HG03354 (cell line): ENCODE measurements around the gene DCUN1D2.
"Not testable (repeated sequence)": the region's sequence is repeated elsewhere in the genome, so short reads cannot be mapped to it uniquely, and the experiment has no call there.

Experiments used
- ATAC-seq: cut with Tn5 transposase; IDR thresholded peaks from one replicate; pipeline ENCODE4 v1.9.1; 2021; ENCODE audit warnings: mild to moderate bottlenecking; ENCODE audit not compliant: unreplicated experiment, poor library complexity, severe bottlenecking

Gene DCUN1D2

DNA sequence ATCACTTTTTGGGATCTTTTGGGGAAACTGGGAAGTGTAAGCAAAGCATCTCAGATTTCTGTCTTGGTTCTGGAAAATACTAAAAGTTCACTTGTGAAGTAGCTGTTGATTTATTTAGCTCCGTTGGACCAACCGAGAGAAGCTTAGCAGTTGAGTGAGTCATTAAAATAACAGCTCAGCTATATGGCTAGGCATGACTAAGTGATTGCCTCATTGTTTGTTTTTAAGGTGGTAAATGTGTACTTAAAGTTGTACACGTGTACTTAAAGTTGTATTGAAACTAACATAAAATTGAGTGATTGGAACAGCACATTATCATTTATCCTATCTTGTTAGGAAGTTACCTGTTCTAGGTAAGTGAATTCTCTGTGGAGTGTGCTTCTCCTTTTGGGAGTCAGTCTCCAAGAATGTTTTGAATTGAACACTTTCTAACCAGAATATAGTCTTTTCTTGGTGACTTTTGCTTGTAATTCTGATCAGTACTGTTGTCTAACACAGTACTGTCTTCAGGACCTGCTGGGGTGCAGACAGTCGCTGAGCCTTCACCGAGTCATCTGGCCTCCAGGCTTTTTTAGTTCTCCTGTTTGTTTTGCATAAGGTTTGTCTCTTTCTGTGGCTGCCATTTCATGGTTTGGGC is 2.9 kb upstream of the DCUN1D2 start:
- ATAC-seq: no peak

- ATAC-seq: no peak
Measured at GRCh38 chr13:113491982-113492381, 1.5 kb upstream of the DCUN1D2 start.

- no peak for ATAC-seq
Measured at GRCh38 chr13:113491418-113491883, 940 bp upstream of the DCUN1D2 start.

DNA sequence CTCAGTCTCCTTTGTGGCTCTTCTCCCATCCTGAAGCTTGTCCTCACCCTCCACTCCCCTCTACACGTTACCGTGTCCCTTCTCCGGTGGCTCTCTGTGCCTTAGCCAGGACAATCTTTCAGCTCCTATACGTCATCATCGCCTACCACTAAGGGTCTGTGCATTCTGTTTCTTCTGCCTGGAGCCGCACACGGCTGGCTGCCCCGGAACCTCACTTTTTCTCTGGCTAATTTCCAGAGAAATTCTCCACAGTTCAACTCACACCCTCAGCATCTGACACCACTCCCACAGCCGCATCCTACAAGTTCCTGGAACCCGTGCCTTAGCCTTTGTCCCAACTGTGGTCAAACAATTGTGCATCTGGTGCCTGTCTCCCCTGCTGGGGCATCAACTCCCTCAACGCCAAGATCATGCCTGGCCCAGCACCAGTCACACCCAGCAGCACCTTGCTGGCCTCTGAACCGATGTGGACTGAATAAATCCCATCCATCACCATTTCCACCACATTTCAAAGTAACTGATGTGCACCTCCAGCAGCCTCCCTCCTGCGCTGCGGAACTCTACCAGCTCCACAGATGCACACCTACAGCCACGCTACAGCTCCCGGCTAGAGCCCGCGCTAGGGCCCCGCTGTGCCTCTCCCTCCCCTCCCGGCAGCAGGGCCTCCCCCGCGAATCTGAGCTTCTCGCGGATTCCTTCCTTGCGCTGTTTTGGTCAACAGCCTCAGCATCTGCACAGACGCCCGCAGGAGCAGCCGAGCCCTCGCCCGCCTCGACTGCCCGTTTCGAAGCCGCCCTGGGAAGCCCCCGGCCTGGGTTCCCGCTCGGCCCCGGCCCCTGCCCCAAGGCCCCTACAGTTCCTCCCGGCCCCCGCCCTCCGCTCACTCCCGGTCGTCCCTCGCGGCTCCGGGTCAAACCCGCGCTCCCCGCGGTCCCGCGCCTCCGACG is 689 bp downstream of the DCUN1D2 start:
- ATAC-seq: peak; percentile 26

- no peak for ATAC-seq
Measured at GRCh38 chr13:113489171-113489548, 1.4 kb downstream of the DCUN1D2 start.

DNA sequence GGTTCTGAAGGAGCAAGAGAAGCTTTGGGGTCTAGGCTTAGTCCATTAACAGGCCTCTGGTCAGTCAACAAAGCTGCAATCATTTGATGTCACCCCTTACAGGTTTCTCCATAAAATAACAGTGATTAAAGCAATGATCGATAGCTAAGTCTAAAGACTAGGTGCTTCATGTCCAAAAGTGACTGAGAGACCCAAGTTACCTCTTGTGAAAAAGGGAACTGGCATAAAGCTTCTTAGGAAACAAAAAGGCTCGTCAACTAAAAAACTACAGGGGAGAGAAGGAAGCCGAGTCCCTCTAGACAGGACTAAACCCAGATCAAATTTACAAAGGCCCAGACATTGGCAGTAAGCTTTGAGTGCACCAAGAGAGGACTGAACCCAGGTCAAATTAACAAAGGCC is 2.2 kb downstream of the DCUN1D2 start:
- no peak for ATAC-seq

DNA sequence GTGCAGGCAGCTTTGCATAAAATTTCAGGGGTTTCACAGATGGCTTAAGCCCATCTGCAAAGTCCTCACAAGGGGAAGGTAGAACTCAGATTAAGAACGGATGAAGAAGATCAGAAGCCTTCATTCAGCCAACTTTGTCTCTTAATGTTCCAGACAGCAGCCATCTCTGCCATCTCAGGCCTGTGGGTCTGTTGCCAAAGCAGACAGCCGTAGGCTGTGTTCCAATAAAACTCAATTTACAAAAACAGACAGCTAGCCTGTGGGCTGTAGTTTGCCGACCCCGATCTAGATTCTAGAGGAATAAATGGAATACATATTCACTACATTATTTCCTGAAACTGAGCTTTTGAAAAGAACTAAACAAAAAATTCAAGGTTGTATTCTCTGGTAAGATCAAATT is 3.8 kb downstream of the DCUN1D2 start:
- ATAC-seq: no peak

DNA sequence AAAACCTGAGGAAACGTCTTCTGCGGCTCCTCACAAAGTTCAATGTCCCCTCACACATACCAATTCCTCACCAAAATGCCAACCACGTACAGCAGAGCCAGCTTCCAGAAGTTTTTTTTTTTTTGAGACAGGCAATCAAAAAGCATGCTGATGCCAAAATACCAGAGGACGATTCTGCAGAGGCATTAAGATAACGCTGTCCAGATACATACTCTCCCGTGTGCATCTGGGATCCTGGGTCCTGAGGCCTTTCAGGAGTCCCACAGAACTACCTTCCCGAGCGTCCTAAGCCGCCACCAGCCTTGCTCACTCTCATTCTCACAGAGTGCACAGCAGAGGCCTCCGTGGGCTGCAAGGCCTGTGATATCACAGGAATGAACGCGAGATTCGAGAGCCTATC is 5.0 kb downstream of the DCUN1D2 start:
- ATAC-seq: no peak

GRCh38 chr13:113483504-113484293 is 6.8 kb downstream of the DCUN1D2 start:
- ATAC-seq: no peak

DNA sequence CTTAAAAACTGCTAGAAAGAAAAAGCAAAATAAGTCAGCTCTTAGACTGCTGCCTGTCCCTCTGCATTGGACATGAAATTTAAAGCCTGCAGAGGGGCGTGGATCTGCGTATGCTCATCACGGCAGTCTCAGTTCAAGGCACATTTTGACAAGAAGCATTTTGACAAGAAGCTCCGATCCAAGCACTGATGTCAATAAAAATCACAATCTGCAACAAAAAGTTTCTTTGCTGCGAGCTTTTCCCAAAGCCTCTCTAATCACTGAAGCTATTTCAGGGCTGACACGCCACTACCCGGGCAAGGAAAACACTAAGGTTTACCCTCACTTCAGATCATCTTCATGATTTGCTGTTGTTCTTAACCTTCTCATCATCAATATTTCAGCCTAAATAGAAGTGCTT is 7.4 kb downstream of the DCUN1D2 start:
- no peak for ATAC-seq

DNA sequence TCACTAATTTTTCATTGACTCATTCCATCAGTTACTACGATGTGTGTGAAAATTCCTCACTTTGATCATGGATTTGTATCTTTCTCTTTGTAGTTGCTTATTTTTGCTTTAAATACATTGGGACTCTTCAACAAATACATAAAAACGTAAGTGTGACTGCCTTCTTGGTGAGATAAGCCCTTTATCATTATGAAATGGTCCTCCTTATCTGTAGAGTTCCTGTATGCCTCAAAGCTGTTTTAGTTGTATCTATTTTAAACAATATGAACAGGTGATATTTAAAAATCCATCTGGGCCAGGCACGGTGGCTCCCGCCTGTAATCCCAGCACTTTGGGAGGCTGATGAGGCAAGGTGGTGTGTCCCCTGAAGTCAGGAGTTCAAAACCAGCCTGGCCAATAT is 11.3 kb downstream of the DCUN1D2 start:
- ATAC-seq: no peak

- ATAC-seq: no peak
Measured at GRCh38 chr13:113477724-113478123, 12.8 kb downstream of the DCUN1D2 start.

DNA sequence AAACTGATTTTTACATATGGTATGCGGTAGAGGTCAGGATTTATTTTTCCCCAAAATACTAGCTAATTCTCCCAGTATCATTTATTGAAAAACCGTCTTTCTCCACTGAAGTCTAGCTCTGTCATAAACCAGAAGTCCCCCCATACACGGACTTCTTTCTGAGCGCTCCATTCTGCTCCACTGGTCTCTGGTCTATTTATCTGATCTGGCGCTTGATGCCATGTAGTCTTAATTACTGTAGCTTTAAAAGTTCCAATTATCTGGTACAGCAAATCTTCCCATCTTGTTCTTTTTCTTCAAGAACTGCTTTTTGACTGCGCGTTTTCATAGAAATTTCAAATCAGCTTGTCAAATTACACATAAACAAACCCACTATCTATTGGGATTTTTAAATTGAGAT is 13.7 kb downstream of the DCUN1D2 start:
- ATAC-seq: no peak

GRCh38 chr13:113475911-113476310 is 14.6 kb downstream of the DCUN1D2 start:
- no peak for ATAC-seq

GRCh38 chr13:113475280-113475679 is 15.2 kb downstream of the DCUN1D2 start:
- ATAC-seq: no peak

DNA sequence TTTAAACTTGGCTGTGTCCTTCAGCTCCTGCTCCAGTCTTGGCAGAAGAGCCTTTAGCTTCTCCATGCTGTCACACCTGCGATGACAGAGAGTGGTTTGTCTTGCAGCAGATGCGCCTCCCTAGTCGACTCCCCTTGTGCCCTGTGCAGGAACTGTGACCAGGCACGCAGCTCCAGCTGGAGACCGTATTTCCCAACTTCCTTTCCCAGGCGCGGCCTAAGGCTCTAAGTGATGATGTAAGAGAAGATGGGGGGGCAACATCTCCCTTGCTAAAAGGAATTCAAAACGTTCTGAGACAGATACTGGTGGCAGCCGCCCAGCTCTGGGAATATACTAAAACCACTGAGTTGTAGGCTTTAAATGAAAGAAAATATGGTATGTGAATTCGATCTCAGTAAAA is 16.3 kb downstream of the DCUN1D2 start:
- no peak for ATAC-seq

- no peak for ATAC-seq
Measured at GRCh38 chr13:113472355-113473025, 18.0 kb downstream of the DCUN1D2 start.

DNA sequence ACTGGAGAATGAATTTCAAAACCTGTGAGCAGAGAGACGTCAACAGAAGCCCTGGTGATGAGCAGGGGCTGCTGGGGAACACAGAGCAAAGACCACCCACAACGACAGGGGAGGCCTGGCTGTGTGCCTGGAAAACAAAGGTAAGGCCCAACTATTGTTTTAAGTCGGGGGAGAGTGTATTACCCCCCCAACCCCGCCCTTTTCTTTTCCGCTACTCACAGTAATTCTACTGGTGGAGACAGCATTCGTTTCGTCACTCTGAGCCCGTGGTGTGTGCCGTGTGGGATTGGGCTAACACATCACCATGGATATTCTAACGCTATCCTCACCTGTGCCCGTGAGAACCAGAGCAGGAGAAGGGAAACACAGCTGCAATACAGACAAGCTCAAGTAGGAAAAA is 18.7 kb downstream of the DCUN1D2 start:
- no peak for ATAC-seq

- ATAC-seq: not testable (repeated sequence)
Measured at GRCh38 chr13:113470635-113471163, 19.8 kb downstream of the DCUN1D2 start.

GRCh38 chr13:113470073-113470472 is 20.4 kb downstream of the DCUN1D2 start:
- ATAC-seq: no peak
